Mesendoderm (in vitro differentiated cells): ENCODE measurements around the gene NDUFA8.
A peak's percentile ranks its signal among the peaks of the same experiment; 100 is the strongest.
"Not testable (repeated sequence)": the region's sequence is repeated elsewhere in the genome, so short reads cannot be mapped to it uniquely, and the experiment has no call there.

Experiments
- DNase-seq: peaks from one replicate; pipeline ENCODE4 v3.0.0; 2013
- H2AK5ac ChIP-seq: 2 replicates; pipeline ENCODE4 v1.6.1; 2013; ENCODE audit warnings: low read length, inconsistent platforms
- H2BK120ac ChIP-seq: 2 replicates; pipeline ENCODE4 v1.6.1; 2013; ENCODE audit warnings: low read depth, mild to moderate bottlenecking, low read length, moderate library complexity, mixed read lengths
- H2BK15ac ChIP-seq: replicated peaks from 2 replicates; pipeline ENCODE4 v1.6.1; 2013; ENCODE audit warnings: low read depth, mild to moderate bottlenecking, moderate library complexity
- H2BK5ac ChIP-seq: 2 replicates; pipeline ENCODE4 v1.6.1; 2013; ENCODE audit warnings: low read length, inconsistent platforms
- H3K18ac ChIP-seq: 2 replicates; pipeline ENCODE4 v1.6.1; 2013; ENCODE audit warnings: mild to moderate bottlenecking, low read length, mixed read lengths
- H3K23ac ChIP-seq: one replicate; pipeline ENCODE4 v1.6.1; 2013; ENCODE audit warnings: low read length
- H3K27ac ChIP-seq: 2 replicates; pipeline ENCODE4 v1.5.1; 2013; ENCODE audit warnings: low read depth, mild to moderate bottlenecking, inconsistent platforms, low read length, moderate library complexity
- H3K27me3 ChIP-seq: 2 replicates; pipeline ENCODE4 v1.6.1; 2013; ENCODE audit warnings: low read length, control low read depth, mild to moderate bottlenecking, inconsistent platforms; ENCODE audit not compliant: insufficient read depth, poor library complexity
- H3K36me3 ChIP-seq: 2 replicates; pipeline ENCODE4 v1.6.1; 2013; ENCODE audit warnings: low read length, inconsistent platforms; ENCODE audit not compliant: control insufficient read depth, insufficient read depth
- H3K4ac ChIP-seq: one replicate; pipeline ENCODE4 v1.6.1; 2013; ENCODE audit warnings: low read depth, mild to moderate bottlenecking, low read length, moderate library complexity
- H3K4me1 ChIP-seq: 2 replicates; pipeline ENCODE4 v1.6.1; 2013; ENCODE audit warnings: low read depth, low read length, inconsistent platforms; ENCODE audit not compliant: control insufficient read depth
- H3K4me2 ChIP-seq: 2 replicates; pipeline ENCODE4 v1.6.1; 2013; ENCODE audit warnings: low read length
- H3K4me3 ChIP-seq: 2 replicates; pipeline ENCODE4 v1.5.1; 2013; ENCODE audit warnings: mild to moderate bottlenecking, low read length
- H3K56ac ChIP-seq: one replicate; pipeline ENCODE4 v1.6.1; 2013; ENCODE audit warnings: low read length
- H3K79me1 ChIP-seq: 2 replicates; pipeline ENCODE4 v1.6.1; 2013; ENCODE audit warnings: low read length, inconsistent platforms
- H3K79me2 ChIP-seq: 2 replicates; pipeline ENCODE4 v1.6.1; 2013; ENCODE audit warnings: mild to moderate bottlenecking, low read length; ENCODE audit not compliant: control insufficient read depth, insufficient read depth
- H3K9ac ChIP-seq: 2 replicates; pipeline ENCODE4 v1.6.1; 2013; ENCODE audit warnings: low read length, inconsistent platforms
- H4K5ac ChIP-seq: one replicate; pipeline ENCODE4 v1.6.1; 2013; ENCODE audit warnings: low read length
- H4K8ac ChIP-seq: one replicate; pipeline ENCODE4 v1.6.1; 2013; ENCODE audit warnings: low read depth, mild to moderate bottlenecking, control low read depth, low read length, moderate library complexity
- WGBS: extraction: QIAGEN DNeasy Blood & Tissue Kit; methylation state at CpG from one replicate; pipeline ENCODE4 v1.1.7; 2013; ENCODE audit warnings: low lambda C conversion rate, missing lambda C conversion rate; ENCODE audit not compliant: insufficient coverage; ENCODE audit errors: extremely low coverage; 5-methylcytosine and 5-hydroxymethylcytosine counted together

The NDUFA8 gene

GRCh38 chr9:122118343-122119165, 41.0 kb downstream of the NDUFA8 start:
- no peak for DNase-seq
- Histone ChIP-seq H3K27ac (no peak overlapping the region), H3K4me2 (no peak overlapping the region), H3K36me3 (no peaks in the 10 kb centered on the region), H2BK120ac (no peak overlapping the region), H3K4me1 (no peaks in the 10 kb centered on the region), H3K9ac (no peak overlapping the region), H2BK15ac (no peak overlapping the region), H3K18ac (no peak overlapping the region), H2BK5ac (no peak overlapping the region), H3K23ac (no peak overlapping the region), H3K4me3 (no peak overlapping the region), H3K79me2 (no peaks in the 10 kb centered on the region), H3K56ac (no peak overlapping the region), H3K79me1 (no peaks in the 10 kb centered on the region), H4K8ac (no peak overlapping the region), H2AK5ac (no peak overlapping the region), H3K27me3 (no peaks in the 10 kb centered on the region), H3K4ac (no peak overlapping the region), H4K5ac (no peak overlapping the region)
- no CpG with 5 or more reads among the region's 5 CpGs for WGBS

- not testable (repeated sequence) for H3K23ac ChIP-seq, H3K4ac ChIP-seq, H3K27ac ChIP-seq, H3K36me3 ChIP-seq, H2AK5ac ChIP-seq, H3K4me1 ChIP-seq, H3K18ac ChIP-seq, DNase-seq, H3K27me3 ChIP-seq, H2BK120ac ChIP-seq, H3K56ac ChIP-seq, H3K4me3 ChIP-seq, H3K4me2 ChIP-seq, H4K5ac ChIP-seq, H4K8ac ChIP-seq, H3K79me1 ChIP-seq, H3K9ac ChIP-seq, H2BK15ac ChIP-seq, H2BK5ac ChIP-seq, H3K79me2 ChIP-seq
- no CpG with 5 or more reads among the region's 9 CpGs for WGBS
These were observed 42.3 kb downstream of the NDUFA8 start for GRCh38 chr9:122117241-122117640.

GRCh38 chr9:122116448-122117173, 43.0 kb downstream of the NDUFA8 start:
- H3K36me3 ChIP-seq: no peaks in the 10 kb centered on the region
- no peak overlapping the region for H3K4me3 ChIP-seq
- no CpG with 5 or more reads among the region's 10 CpGs for WGBS
- no peak overlapping the region for H3K23ac ChIP-seq
- no peak overlapping the region for H3K9ac ChIP-seq
- no peak overlapping the region for H2BK15ac ChIP-seq
- no peak overlapping the region for H3K18ac ChIP-seq
- H2BK120ac ChIP-seq: no peak overlapping the region
- H3K79me1 ChIP-seq: no peaks in the 10 kb centered on the region
- H4K8ac ChIP-seq: no peak overlapping the region
- H3K27ac ChIP-seq: no peak overlapping the region
- no peak overlapping the region for H2BK5ac ChIP-seq
- H3K56ac ChIP-seq: peak overlapping the region; percentile 31
- H3K4me2 ChIP-seq: no peak overlapping the region
- no peak overlapping the region for H4K5ac ChIP-seq
- H3K79me2 ChIP-seq: no peaks in the 10 kb centered on the region
- no peaks in the 10 kb centered on the region for H3K27me3 ChIP-seq
- no peak overlapping the region for H3K4ac ChIP-seq
- H3K4me1 ChIP-seq: no peaks in the 10 kb centered on the region
- no peak overlapping the region for H2AK5ac ChIP-seq
- no peak for DNase-seq

- no peaks in the 10 kb centered on the region for H3K27me3 ChIP-seq
- peak overlapping the region; percentile 31 for H3K56ac ChIP-seq
- no peak overlapping the region for H4K8ac ChIP-seq
- no peak overlapping the region for H4K5ac ChIP-seq
- no peaks in the 10 kb centered on the region for H3K79me2 ChIP-seq
- H3K79me1 ChIP-seq: no peaks in the 10 kb centered on the region
- no peak overlapping the region for H3K4me2 ChIP-seq
- no peak overlapping the region for H3K23ac ChIP-seq
- no peak overlapping the region for H3K4me3 ChIP-seq
- H2BK15ac ChIP-seq: no peak overlapping the region
- DNase-seq: peak; percentile 84
- no peaks in the 10 kb centered on the region for H3K36me3 ChIP-seq
- no peak overlapping the region for H3K9ac ChIP-seq
- no peak overlapping the region for H2BK120ac ChIP-seq
- H3K4me1 ChIP-seq: no peaks in the 10 kb centered on the region
- H3K4ac ChIP-seq: no peak overlapping the region
- H3K27ac ChIP-seq: no peak overlapping the region
- no peak overlapping the region for H3K18ac ChIP-seq
- WGBS: no CpG with 5 or more reads among the region's 4 CpGs
- no peak overlapping the region for H2BK5ac ChIP-seq
- no peak overlapping the region for H2AK5ac ChIP-seq
These were observed 43.5 kb downstream of the NDUFA8 start for GRCh38 chr9:122116040-122116439.

DNA sequence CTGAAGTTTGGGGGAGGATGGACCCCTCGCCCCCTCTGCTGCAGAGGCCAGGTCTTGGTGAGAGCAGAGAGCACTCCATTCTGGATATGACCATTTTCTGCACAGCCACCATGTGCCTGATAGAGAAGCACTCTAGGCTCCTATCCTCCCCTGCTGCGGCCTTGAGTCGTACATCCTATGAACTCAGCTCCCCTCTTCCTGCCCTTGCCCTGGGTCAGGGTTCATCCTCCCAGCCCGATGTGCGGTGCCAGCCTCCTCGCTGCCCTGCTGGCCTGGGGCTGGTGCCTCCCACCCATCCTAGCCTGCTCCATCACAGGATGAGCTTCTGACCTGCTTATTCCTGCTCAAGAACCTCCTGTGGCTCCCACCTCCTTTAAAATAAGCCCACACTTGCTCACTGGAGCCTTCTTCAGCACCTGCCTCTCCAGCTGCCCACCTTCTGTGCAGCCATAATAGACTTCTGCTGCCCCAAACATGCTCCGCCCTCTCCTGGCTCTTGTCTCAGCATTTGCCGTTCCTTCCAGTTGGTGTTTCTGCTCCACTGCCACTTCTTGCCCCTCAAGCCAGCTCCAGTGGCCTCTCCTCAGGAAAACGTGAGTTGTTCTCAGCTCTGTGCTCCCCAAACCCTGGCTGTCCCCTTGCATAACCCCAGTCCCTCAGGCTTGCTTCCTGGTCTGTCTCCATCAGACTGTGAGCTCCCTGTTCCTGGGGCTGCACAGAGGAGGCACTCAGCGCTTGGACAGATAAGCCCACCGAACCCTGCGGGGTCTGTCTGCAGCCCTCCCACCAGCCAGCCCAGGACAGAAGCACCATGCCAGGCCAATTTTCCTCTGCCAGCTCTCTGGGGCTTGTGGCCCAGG, 44.2 kb downstream of the NDUFA8 start:
- H3K18ac ChIP-seq: no peak overlapping the region
- H3K9ac ChIP-seq: no peak overlapping the region
- no CpG with 5 or more reads among the region's 12 CpGs for WGBS
- no peak overlapping the region for H2BK5ac ChIP-seq
- H3K27ac ChIP-seq: no peak overlapping the region
- H3K4me1 ChIP-seq: no peaks in the 10 kb centered on the region
- H3K36me3 ChIP-seq: no peaks in the 10 kb centered on the region
- H3K4ac ChIP-seq: no peak overlapping the region
- no peaks in the 10 kb centered on the region for H3K27me3 ChIP-seq
- peak overlapping the region; percentile 25 for H3K56ac ChIP-seq
- H3K23ac ChIP-seq: no peak overlapping the region
- no peaks in the 10 kb centered on the region for H3K79me2 ChIP-seq
- no peak overlapping the region for H3K4me2 ChIP-seq
- no peak overlapping the region for H4K5ac ChIP-seq
- DNase-seq: no peak
- no peak overlapping the region for H3K4me3 ChIP-seq
- no peaks in the 10 kb centered on the region for H3K79me1 ChIP-seq
- no peak overlapping the region for H4K8ac ChIP-seq
- H2BK15ac ChIP-seq: no peak overlapping the region
- H2AK5ac ChIP-seq: no peak overlapping the region
- H2BK120ac ChIP-seq: no peak overlapping the region
